ENCODE data around the gene BIVM.

Gene BIVM

GRCh38 chr13:102870677-102871415 lies 71.9 kb downstream of the BIVM start:
- TF ChIP-seq CTCF (IDR thresholded peaks at IDR 0.05; ENCODE audit: insufficient read depth, low read length, poor library complexity, severe bottlenecking): peak; percentile 73
- peak; percentile 29 for DNase-seq (ENCODE audit: extremely low read depth, insufficient read length)

GRCh38 chr13:102872131-102872530 lies 73.2 kb downstream of the BIVM start:
- TF ChIP-seq CTCF (IDR thresholded peaks at IDR 0.05; ENCODE audit: insufficient read depth, low read length, poor library complexity, severe bottlenecking): no peak
- H3K27me3 ChIP-seq (replicated peaks; ENCODE audit: control insufficient read depth, insufficient read depth, low read length): no peaks in the 10 kb centered on the region
- H3K4me3 ChIP-seq (replicated peaks; ENCODE audit: low read depth, low read length): no peak overlapping the region
- H3K36me3 ChIP-seq (ENCODE audit: control insufficient read depth, insufficient read depth, low read length): peaks cover 16% of the 10 kb centered on the region
- no peak for DNase-seq (ENCODE audit: extremely low read depth, insufficient read length)

More at GRCh38 chr13:102870677-102871415, 71.9 kb downstream of the BIVM start:
- Histone ChIP-seq H3K27me3 (replicated peaks; ENCODE audit: control insufficient read depth, insufficient read depth, low read length) (no peaks in the 10 kb centered on the region), H3K4me3 (replicated peaks; ENCODE audit: low read depth, low read length) (no peak overlapping the region), H3K36me3 (ENCODE audit: control insufficient read depth, insufficient read depth, low read length) (peaks cover 16% of the 10 kb centered on the region)

GRCh38 chr13:102872531-102872930 lies 73.6 kb downstream of the BIVM start:
- Histone ChIP-seq H3K36me3 (ENCODE audit: control insufficient read depth, insufficient read depth, low read length) (peaks cover 16% of the 10 kb centered on the region), H3K4me3 (replicated peaks; ENCODE audit: low read depth, low read length) (no peak overlapping the region), H3K27me3 (replicated peaks; ENCODE audit: control insufficient read depth, insufficient read depth, low read length) (no peaks in the 10 kb centered on the region)
- no peak for TF ChIP-seq CTCF (IDR thresholded peaks at IDR 0.05; ENCODE audit: insufficient read depth, low read length, poor library complexity, severe bottlenecking)
- DNase-seq (ENCODE audit: extremely low read depth, insufficient read length): no peak

- DNase-seq (ENCODE audit: extremely low read depth, insufficient read length): no peak
- TF ChIP-seq CTCF (IDR thresholded peaks at IDR 0.05; ENCODE audit: insufficient read depth, low read length, poor library complexity, severe bottlenecking): no peak
- Histone ChIP-seq H3K4me3 (replicated peaks; ENCODE audit: low read depth, low read length) (no peak overlapping the region), H3K36me3 (ENCODE audit: control insufficient read depth, insufficient read depth, low read length) (peaks cover 11% of the 10 kb centered on the region), H3K27me3 (replicated peaks; ENCODE audit: control insufficient read depth, insufficient read depth, low read length) (no peaks in the 10 kb centered on the region)
Measured at GRCh38 chr13:102873653-102874052, 74.7 kb downstream of the BIVM start.

- DNase-seq (ENCODE audit: extremely low read depth, insufficient read length): no peak
- TF ChIP-seq CTCF (IDR thresholded peaks at IDR 0.05; ENCODE audit: insufficient read depth, low read length, poor library complexity, severe bottlenecking): no peak
- Histone ChIP-seq H3K27me3 (replicated peaks; ENCODE audit: control insufficient read depth, insufficient read depth, low read length) (no peaks in the 10 kb centered on the region), H3K4me3 (replicated peaks; ENCODE audit: low read depth, low read length) (no peak overlapping the region), H3K36me3 (ENCODE audit: control insufficient read depth, insufficient read depth, low read length) (peaks cover 11% of the 10 kb centered on the region)
Measured at GRCh38 chr13:102875256-102875655, 76.3 kb downstream of the BIVM start.
